ENCODE measurements around the gene ITGAD. TPM values are rescaled to one million over a fixed set of nuclear protein-coding genes. Genes with fewer than 3 reads are reported as not detected.

ITGAD gene
- total and polyA plus RNA-seq, 12 donors, result 0.03 to 0.35 (median 0.11) TPM; not detected in 5

DNA sequence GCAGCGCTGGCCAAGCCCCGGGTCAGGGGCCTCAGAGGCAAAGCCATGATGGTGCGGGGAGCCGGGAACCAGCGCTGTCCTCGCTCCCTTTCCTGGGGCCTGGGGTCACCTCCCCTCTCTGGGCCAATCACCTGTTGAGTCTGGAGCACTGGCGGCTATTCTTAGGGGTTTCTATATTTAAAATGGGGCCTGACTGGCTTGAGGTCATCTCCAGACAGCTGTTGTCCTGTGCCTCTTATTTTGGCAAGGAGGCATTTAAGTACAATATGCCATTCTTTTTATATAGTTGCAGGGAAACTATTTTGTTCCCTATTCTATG, 35.1 kb downstream of the ITGAD start, which contains the start of gene COX6A2:
COX6A2 (minus strand) TSS at position 82 of the 319 bp plus-strand sequence; CDS start at position 47, 35 bp downstream.
- H3K27me3 ChIP-seq, result no peaks in the 10 kb centered on the region
- no peaks in the 10 kb centered on the region for H3K9me3 ChIP-seq (replicated peaks in 1 of 3)
- no peaks in the 10 kb centered on the region for H3K36me3 ChIP-seq (replicated peaks in 1 of 2)
- 55 to 66% (median 64%) methylated on average over 6 to 7 of the region's 7 CpGs for WGBS, 4 donors
- peak within 1 kb of the TSS in 1 of 5 donors; percentile 17 for H3K27ac ChIP-seq
- DNase-seq, result no peak
- intact Hi-C loops (cut with DNase I), result no loop called here
- peaks cover 0 to 5% of the 10 kb centered on the region in 2 donors for H3K4me1 ChIP-seq (replicated peaks in 1 of 2)
- H3K4me3 ChIP-seq, result peak within 1 kb of the TSS in 1 of 4 donors; percentile 49
- TF ChIP-seq, protein P1, sequence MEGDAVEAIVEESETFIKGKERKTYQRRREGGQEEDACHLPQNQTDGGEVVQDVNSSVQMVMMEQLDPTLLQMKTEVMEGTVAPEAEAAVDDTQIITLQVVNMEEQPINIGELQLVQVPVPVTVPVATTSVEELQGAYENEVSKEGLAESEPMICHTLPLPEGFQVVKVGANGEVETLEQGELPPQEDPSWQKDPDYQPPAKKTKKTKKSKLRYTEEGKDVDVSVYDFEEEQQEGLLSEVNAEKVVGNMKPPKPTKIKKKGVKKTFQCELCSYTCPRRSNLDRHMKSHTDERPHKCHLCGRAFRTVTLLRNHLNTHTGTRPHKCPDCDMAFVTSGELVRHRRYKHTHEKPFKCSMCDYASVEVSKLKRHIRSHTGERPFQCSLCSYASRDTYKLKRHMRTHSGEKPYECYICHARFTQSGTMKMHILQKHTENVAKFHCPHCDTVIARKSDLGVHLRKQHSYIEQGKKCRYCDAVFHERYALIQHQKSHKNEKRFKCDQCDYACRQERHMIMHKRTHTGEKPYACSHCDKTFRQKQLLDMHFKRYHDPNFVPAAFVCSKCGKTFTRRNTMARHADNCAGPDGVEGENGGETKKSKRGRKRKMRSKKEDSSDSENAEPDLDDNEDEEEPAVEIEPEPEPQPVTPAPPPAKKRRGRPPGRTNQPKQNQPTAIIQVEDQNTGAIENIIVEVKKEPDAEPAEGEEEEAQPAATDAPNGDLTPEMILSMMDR (IDR thresholded peaks at IDR 0.05), result no peak
- TF ChIP-seq POLR2A (IDR thresholded peaks at IDR 0.05), result no peak

DNA sequence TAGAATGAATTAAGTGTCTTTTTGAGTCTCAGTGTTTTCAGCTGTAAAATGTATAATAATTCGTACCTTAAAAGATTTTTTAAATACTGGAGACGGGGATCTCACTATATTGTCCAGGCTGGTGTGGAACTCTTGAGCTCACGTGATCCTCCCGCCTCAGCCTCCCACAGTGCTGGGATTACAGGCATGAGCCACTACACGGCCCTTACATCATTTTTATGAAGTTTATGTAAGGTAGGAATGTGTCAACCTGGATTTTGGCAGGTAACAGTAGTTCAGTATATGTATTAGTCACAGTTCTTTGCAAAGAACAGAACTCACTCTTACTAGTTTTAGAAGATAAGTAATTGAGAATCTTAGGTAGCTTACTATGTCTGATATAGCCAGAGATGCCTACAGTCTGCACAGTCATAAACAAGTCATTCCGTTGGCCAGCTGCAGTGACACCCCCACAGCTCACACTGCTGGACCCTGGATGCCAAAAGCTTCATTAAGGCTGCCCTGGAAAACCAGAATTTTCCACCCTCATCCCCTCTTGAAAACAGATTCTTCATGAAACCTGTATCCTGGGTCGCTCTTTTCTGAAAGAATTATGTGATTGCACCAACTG, 35.6 kb downstream of the ITGAD start:
- Histone ChIP-seq H3K4me1 (replicated peaks in 1 of 2) (peaks cover 0 to 5% of the 10 kb centered on the region in 2 donors), H3K27me3 (no peaks in the 10 kb centered on the region), H3K4me3 (no peak overlapping the region), H3K9me3 (replicated peaks in 1 of 3) (no peaks in the 10 kb centered on the region), H3K27ac (no peak overlapping the region), H3K36me3 (replicated peaks in 1 of 2) (no peaks in the 10 kb centered on the region)
- 77 to 84% (median 81%) methylated on average over 7 of the region's 7 CpGs for WGBS, 4 donors
- DNase-seq, result no peak
- intact Hi-C loops (cut with DNase I), result no loop called here
- TF ChIP-seq, protein P1 (IDR thresholded peaks at IDR 0.05), result no peak
- no peak for TF ChIP-seq POLR2A (IDR thresholded peaks at IDR 0.05)

DNA sequence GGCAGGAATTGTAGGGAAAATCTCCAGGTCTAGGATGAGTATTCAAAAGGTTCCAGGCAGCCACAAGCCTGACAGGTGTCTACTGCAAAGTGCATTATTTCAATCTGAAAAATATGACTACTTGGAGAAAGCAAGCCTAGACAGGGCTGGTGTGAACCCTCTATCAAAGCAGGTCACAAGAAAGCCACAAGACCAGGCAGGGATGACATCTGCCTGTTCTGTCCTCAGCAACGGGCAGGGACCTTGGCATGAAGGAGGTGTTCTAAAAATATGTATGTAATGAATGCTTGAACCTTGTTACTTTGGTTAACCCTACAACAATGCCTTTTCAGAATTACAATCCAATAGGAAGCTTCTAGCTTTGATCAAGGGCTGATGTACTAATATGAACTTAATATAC, 36.2 kb downstream of the ITGAD start:
- 5 to 17% (median 11%) methylated on average over 1 of the region's 1 CpG for WGBS, 4 donors
- H3K9me3 ChIP-seq (replicated peaks in 1 of 3), result no peaks in the 10 kb centered on the region
- intact Hi-C loops (cut with DNase I), result no loop called here
- no peak overlapping the region for H3K27ac ChIP-seq
- H3K36me3 ChIP-seq (replicated peaks in 1 of 2), result no peaks in the 10 kb centered on the region
- H3K4me3 ChIP-seq, result no peak overlapping the region
- TF ChIP-seq, protein P1 (IDR thresholded peaks at IDR 0.05), result no peak
- no peak for TF ChIP-seq POLR2A (IDR thresholded peaks at IDR 0.05)
- H3K27me3 ChIP-seq, result no peaks in the 10 kb centered on the region
- peaks cover 0 to 5% of the 10 kb centered on the region in 2 donors for H3K4me1 ChIP-seq (replicated peaks in 1 of 2)
- DNase-seq, result no peak

DNA sequence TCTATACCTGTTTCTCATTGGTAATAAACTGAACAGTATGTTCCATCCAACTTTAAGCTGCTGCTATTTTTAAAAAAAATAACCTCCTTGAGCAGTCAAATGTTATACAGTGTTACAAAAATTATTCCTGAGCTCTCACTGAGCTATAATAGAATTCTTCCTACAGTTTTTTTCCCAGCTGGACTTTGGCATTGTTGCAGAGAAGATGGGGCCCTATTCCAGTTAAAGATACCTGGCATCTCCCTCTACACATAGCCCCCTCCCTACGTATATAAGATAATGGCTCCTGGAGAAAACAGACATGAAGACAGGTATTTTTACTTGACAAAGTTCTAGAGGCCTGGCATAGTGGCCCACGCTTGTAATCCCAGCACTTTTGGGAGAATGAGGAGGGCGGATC, 36.7 kb downstream of the ITGAD start:
- H3K4me3 ChIP-seq, result no peak overlapping the region
- H3K27me3 ChIP-seq, result no peaks in the 10 kb centered on the region
- intact Hi-C loops (cut with DNase I), result no loop called here
- H3K4me1 ChIP-seq (replicated peaks in 1 of 2), result peaks cover 0 to 5% of the 10 kb centered on the region in 2 donors
- no peak for DNase-seq
- TF ChIP-seq POLR2A (IDR thresholded peaks at IDR 0.05), result no peak
- TF ChIP-seq, protein P1 (IDR thresholded peaks at IDR 0.05), result no peak
- WGBS, 4 donors, result 90 to 96% (median 94%) methylated on average over 3 of the region's 3 CpGs
- H3K27ac ChIP-seq, result no peak overlapping the region
- H3K9me3 ChIP-seq (replicated peaks in 1 of 3), result no peaks in the 10 kb centered on the region
- no peaks in the 10 kb centered on the region for H3K36me3 ChIP-seq (replicated peaks in 1 of 2)
